ENCODE measurements around the gene PSENEN.

Gene PSENEN

DNA sequence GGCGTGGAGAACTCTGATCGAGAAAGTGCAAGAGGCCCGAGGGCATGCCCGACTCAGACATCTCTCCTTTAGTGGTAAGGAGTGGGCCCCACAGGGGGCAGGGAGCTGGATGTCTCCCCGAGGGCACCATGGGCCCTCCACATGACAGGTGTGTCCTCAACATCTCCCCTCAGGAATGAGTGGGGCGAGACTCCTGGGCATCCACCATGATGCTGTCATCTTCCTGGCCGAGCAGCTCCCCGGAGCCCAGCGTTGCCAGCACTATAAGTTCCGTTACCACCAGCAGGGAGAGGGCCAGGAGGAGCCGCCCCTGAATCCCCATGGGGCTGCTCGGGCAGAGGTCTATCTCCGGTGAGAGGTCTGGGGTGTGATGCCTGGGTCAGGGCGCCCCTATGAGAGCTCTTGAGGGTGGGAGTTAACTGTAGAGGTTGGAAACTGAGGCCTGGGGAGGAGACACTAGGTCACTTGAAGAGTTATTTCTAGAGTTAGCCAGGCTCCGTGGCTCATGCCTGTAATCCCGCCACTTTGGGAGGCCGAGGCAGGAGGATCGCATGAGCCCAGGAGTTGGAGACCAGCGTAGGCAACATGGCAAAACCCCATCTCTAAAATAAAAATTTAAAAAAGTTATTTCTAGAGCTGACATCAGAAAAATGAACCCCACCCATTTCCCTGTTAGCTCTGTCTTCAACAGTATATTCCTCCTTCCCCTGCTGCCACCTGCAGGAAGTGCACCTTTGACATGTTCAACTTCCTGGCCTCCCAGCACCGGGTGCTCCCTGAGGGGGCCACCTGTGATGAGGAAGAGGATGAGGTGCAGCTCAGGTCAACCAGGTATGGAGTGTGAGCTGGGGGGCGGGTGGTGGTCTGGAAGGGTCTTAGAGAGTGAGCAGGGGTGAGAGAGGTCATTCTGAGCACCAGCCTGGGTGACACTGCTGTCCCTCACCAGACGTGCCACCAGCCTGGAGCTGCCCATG lies 8.3 kb upstream of the PSENEN start:
- no peak for DNase-seq

DNA sequence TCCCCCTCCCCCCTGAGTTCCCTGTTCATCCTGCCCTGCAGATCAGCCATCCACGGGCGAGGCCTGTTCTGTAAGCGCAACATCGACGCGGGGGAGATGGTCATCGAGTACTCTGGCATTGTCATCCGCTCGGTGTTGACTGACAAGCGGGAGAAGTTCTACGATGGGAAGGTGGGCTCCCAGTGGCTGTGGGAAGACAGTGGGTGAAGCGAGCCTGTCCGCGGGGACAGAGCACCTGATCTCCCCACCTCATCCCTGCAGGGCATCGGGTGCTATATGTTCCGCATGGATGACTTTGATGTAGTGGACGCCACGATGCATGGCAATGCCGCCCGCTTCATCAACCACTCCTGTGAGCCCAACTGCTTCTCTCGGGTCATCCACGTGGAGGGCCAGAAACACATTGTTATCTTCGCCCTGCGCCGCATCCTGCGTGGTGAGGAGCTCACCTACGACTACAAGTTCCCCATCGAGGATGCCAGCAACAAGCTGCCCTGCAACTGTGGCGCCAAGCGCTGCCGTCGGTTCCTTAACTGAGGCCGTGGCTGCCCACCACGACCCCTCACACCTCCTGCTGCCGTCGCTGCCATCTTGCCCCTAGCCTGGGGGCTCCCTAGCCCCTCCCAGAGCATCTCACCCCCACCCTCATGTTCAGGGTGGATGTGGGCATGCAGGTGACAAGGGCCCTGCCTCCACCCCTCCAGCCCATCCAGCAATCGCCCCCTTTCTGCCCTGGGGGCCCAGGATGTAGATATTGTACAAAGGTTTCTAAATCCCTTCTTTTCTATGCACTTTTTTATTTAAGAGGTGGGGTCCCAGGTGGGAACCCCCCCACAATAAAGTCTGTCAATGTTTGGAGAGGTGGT lies 7.2 kb upstream of the PSENEN start:
- DNase-seq: no peak

DNA sequence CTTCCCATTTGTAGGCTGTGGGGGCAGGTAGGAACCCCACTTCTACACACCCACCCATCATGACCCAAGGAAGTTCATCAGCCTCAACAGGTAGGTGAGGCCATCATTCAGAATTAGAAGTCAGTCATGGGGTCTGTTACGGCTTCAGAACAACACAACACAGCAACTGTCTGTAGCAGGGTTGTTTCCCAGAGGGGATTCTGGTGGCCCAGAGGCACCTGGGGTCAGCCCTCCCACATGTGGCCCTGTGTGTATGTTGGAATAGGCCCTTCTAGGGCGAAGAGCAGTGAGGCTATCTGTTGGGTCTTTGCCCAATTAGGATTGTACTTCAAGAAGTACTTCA lies 6.6 kb upstream of the PSENEN start:
- DNase-seq: no peak

DNA sequence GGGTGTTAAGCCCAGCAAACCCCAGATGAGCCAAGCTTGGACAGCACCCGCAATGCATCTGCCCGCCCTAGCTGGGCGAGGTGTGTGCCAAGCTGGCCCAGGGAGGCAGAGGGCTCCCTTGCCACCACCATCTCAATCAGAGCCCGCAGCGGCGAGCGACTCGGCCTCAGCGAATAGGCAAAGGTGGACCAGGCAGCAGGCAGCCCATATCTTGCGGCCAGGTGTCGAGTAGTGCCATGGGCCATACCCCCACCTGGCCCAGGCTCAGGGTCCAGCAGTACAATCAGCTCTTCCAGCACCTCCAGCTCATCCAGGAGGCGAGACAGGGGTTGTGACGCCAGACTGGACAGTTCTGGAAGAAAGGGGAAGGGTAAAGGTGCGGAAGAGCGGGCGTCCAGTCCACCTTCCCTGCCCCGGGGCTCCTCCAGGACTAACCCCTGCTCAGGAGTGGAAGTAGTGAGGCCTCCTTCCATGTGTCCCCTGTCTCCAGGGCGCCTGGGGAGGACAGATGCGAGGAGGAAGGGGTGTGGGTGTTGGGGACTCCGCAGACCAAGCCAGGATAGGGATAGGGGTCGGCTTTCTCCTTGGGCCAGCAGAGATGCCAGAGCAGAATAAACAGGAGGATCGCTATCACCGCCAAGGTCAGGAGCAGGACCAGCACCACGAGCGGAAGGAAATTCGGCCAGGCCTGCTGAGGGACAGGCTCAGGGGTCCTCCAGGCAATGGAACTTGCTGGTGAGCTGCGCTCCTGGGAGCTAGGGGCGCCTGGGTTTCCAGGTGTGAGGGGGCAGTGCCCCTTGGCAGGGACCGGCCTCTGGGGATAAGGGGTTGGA lies 6.0 kb upstream of the PSENEN start:
- DNase-seq: no peak

DNA sequence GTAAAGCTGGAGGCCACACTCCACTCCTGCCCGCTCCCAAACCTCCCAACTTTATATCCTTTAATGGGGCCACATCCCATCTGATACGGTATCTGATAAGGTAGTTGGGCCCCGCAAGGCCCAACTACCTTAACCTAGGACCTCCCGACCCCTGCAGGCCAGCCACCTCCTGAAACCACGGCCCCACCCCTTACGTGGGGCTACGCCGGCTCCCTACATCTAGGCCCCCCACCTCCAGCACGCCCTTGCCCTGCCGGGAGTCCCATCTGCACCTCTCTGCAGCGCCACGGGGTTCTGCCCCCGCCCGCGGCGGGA lies 5.4 kb upstream of the PSENEN start:
- DNase-seq: no peak

DNA sequence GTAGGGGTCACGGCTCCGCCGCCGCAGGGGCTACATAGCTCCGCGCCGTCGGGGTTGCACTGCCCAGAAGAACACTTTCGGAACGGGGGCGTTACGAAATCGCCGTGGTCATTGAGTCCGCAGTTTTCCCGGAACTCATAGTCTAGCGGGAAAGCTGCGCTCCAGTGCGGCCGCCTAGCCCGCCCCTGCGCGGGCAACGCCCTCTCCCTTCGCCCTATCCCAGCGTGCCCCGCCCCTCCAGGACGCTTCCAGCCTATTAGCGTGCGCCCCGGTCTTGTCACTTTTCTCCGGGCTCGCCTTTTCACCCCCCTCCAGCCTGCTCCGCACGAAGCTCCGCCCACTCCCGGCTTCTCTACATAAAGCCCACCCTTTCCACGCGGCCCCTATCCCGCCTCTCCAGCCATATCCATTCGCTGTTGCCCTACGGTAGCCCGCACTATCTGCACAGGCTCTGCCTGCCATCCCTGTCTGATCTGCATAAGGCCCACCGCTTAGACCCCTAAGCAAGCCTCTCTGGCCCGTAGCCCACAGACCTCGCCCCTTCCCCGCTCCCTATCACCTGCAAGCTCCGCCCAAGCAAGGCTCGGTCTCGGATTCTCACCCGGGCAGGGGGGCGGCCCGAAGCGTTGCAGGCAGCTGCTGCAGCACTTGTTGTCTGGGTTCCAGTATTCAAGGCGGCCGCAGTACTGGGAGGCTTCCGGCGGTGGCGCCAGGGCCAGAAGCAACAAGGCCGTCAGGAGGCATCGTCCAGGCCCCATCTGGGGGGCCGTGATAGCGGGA lies 4.8 kb upstream of the PSENEN start:
- DNase-seq: peak; percentile 98

DNA sequence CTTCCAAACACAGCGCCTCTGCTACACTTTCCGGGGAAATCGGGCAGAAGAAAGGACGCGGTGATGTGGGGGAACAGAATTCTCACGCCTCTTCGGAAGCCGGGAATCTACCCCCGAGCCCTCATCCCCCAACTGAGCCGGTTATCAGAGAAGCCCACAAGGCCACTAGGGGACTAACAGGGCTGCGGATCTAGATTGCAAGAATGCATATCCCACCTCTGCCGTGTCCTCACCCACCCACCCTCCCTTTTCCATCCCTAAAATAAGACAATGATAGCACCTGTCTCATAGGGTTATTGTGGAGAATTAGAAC lies 4.3 kb upstream of the PSENEN start:
- DNase-seq: no peak

DNA sequence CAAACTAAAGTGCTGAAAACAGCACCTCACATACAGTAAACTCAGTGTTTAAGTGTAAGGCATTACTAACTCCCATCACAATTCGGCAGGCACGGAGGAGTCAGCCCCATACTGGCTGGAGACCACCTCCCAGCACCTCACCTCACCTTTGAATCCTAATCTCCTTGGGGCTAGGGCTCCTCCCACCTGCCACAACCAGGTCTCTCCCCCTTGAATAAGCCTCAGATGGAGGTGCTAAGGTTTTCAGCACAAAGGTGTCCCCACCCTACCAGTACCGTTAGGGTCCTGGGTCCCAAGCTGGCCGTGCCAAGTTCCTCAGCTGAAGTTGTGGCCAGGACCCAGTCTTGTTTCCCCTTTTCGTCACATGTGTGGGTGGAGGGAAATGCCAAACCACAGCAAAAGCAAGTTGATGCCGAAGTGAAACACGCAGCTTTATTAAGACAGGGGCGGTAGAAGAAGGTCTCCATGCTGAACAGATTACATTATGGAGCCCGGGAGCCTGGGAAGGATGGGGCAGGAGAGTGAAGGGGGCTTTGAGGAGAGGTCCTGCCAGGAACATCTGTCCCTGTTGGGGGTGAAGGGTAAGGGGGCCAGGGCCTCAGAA lies 3.2 kb upstream of the PSENEN start, which contains the start of gene IGFLR1:
TSS of gene IGFLR1 (minus strand) at position 332 of the 604 bp plus-strand sequence. CDS start 1,272 bp downstream, outside the sequence.
- no peak for DNase-seq

DNA sequence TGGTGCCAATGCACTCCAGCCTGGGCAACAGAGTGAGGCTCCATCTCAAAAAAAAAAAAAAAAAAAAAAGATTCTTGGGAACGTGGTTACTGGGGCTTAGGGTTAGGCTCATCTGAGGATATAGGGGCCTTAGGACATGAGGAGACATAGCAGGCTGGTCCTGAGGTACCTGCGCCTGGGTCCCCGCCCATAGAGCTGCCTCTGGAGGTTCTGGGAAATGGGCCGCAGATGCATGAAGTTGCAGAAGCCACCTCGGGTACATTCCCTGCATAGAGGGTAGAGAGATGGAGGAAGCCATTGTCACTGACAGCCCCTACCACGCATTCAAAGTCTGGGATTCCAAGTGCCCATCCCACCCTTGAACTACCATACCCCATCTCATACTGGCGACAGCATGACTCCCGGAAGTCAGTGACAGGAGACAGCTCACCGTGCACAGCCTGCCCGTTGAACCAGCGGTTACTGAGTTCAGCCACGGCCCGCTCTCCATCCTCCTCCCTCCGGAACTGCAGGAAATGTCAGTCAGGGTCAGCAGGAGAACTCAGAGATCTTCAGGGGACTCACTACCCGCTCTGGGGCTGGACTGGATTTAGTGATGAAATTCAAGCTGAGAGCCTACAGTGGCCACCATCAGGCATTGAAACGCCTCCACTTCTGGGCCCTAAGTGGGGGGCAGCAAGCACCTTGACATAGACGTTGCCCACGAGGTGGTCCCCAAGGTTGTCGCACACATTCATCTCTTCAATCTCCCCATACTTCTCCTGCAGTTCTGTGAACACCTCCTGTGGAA lies 1.6 kb upstream of the PSENEN start:
- DNase-seq: no peak

DNA sequence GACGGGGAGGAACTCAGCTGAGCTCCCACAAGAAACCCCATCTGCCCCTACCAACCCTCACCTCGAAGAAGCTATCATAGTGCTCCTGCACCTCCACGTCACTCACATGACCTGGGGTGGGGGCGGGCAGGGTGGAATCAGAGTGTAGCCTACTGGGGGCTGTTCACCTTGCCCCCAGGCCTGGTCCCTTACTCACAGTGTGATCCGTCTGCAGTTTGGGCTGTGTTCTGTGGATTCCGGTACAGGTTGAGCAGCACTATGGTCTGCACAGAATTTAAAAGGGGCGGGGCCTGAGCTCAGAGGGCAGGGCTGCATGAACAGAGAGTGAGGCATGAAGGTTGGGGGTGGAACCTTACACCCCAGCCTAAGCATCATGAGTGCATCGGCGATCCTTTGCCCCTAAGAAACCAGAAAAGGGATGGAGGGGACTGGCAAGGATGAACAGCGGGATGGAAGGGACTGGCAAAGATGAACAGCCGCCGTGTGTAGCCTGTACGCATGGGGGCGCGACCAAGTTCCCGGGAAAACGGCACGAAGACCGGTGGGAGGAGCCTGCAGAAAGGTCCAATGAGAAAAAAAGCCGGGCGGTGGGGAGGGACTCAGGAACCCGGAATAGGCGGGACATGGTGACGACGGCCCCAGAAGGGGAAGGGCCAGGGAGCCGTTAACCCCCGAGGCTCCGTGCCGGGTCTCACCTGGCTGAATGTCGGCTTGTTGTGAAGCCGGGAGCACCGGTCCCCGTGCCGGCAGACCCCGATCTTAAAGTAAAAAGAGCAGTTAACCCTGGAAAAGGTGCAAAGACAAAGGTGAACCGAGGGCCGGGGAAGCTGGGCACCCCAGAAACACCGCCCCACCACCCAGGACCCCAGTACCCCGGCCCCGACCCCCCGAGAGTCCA lies 772 bp upstream of the PSENEN start:
- DNase-seq: peak; percentile 97

DNA sequence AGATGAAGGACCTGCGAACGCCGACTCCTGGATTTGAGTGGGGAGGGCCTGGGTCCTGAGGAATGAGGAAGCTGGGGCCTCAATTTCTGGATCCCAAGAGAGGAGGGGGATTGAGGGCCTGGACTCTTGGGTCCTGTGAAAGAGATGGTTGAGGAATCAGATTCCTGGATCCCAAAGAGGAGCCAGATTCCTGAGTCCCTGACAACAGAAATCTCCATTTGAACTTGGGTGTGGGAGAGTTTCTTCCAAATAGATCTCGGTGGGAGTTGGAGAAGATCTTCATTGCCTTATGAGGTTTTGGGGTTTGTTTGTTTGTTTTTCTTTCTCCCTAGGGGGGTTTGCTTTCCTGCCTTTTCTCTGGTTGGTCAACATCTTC lies 624 bp downstream of the PSENEN start:
- DNase-seq: no peak

DNA sequence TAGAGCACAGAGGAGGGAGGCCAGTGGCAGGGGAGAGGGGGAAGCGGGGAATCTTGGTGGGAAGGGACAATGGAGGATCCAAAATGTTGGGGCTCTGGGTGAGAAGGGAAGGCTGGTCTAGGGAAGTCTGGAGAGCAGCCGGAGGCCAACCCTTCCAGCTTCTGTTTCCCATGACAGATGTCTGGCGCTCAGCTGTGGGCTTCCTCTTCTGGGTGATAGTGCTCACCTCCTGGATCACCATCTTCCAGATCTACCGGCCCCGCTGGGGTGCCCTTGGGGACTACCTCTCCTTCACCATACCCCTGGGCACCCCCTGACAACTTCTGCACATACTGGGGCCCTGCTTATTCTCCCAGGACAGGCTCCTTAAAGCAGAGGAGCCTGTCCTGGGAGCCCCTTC lies 1.1 kb downstream of the PSENEN start:
- no peak for DNase-seq

DNA sequence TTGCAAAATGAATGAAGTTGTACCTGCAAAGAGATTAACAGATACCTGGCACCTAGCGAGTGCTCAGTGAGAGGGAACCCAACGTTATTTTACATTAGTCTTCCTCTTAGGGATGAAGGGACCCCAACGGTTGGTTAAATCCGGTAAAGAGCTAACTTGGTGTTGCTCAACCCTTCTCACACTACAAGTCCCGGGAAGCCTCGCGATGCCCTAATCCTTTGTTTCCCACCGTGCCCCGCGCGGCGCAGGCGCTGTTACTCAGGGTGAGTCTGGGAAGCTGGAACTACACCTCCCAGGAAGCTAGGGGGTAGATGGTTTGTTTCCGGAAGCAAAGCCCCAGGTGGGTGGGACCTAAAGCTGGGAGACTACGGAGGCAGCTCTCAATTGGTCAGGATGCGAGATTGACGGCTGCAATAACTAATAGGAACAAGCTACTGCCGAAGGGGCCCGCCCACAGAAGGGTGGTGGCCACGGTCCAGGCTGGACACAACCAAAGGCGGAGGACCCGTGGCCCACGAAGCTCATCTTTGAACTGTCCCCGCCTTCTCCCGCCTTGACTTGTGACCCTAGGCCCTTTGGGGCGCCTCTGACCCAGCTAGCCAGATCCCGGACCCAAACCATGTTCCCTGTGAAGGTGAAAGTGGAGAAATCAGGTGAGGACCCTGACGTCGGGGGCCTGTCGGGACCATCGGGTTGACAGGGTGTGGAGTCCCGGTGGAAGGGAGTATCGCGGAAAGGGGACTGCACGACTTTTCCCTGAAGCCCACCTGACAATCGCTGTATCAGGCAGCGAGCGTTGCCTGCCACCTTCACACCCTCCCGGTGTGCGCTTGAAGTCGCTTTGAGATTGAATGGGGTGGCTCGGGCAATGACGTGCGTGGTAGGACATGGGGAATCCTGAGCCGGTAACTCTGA lies 2.9 kb downstream of the PSENEN start, which contains the start of gene LIN37:
TSS of gene LIN37 (plus strand) at position 471 of the 915 bp plus-strand sequence. CDS start at position 620, 149 bp downstream.
- DNase-seq: peak; percentile 99

DNA sequence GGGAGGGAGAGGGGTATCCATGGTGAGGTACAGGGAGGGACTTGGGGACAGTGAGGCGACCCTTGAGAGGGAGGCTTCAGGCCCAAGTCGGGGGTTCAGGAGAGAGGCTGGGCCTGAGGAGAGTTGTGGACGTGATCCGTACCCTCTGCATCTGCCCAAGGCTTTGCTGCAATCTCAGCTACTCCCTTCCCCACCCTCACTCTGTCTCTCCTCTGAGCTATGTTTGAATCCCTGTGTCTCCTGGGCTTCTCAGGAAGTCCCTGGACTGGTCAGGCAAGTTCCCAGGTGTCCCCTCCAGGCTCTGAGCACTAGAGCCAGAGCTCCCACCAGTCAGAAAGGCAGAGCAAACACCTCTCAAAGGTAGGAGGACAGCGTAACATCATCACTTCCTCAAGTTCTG lies 4.7 kb downstream of the PSENEN start:
- no peak for DNase-seq

DNA sequence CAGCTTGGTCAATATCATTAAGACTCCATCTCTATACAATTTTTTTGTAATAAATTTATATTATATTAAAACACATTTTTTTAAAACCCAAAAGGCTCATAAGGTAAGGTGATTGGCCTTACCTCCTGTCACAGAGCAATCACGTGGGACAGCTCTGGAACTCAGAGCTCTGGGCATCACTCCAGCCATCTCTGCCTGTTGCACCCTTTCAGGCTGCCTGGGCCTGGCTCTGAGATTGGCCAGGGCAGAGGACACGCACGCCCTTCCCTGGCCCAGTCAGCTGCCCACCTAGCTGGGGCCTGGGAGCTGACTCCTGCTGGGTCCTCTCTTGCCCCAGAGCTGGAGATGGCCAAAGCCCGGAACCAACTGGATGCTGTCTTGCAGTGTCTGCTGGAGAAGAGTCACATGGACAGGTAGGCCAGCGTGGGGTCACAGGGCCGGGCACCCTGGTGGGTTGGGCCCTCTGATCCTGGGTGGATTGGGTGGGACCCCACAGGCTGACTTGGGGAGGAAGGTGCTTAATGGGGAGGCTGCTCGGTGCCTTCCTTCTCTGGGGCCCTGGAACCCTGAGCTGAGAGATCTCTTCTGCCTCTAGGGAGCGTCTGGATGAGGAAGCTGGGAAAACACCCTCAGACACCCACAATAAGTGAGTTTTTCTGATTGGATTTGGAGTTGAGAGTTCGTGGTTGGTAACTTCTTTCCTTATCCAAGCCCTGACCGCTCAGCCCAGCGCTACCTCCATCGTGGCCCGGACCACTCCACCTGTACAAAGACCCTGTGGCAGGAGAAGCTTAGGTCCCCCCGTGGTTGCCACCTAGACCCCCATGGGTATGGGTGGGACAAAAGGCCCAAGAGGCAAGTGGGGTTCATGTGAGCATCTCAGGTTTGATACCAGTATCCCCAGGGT lies 6.6 kb downstream of the PSENEN start:
- no peak for DNase-seq

DNA sequence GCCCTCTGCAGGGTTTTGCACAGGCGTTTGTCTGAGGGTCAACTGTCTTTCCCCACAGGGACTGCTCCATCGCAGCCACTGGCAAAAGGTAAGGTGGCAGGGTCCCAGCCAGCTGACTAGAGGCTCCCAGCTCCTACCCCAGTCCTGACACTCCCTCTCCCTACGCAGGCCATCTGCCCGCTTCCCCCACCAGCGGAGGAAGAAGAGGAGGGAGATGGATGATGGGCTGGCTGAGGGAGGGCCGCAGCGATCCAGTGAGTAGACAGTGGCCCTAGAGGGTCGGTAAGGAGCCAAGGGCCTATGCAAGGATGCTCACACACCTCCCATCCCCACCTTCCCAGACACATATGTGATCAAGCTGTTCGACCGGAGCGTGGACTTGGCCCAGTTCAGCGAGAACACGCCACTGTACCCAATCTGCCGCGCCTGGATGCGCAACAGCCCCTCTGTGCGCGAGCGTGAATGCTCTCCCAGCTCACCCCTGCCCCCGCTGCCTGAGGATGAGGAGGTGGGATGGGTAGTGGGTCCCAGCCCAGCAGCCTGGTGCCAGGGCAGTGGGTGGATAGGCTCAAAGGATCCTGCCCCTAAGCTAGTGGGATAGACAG lies 7.4 kb downstream of the PSENEN start:
- no peak for DNase-seq
